Effector CD4-positive, alpha-beta T cell (primary cell): ENCODE measurements around the gene GPR17.

Experiments used
- DNase-seq: peaks from one replicate; pipeline ENCODE4 v3.0.0-alpha.2; 2020

GPR17 gene

DNA sequence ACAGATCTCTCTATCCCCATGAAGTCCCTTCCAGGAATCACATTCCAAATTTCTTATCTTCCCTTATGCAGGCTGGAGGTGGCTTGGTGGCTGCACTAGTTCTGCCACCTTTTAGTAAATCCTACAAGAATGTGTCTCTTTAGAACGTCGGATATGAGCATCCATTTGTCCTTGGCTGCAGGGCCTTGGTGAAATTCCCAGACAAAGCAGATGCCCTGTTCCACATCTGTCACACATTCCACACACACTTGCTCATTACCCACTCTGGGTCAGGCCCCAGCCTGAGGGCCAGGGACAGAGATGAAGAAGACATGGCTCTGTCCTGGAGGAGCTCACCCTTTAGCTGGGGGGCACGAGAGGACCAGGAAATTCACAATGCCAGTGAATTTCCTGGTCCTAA, 31.2 kb upstream of the GPR17 start:
- DNase-seq, result no peak

DNA sequence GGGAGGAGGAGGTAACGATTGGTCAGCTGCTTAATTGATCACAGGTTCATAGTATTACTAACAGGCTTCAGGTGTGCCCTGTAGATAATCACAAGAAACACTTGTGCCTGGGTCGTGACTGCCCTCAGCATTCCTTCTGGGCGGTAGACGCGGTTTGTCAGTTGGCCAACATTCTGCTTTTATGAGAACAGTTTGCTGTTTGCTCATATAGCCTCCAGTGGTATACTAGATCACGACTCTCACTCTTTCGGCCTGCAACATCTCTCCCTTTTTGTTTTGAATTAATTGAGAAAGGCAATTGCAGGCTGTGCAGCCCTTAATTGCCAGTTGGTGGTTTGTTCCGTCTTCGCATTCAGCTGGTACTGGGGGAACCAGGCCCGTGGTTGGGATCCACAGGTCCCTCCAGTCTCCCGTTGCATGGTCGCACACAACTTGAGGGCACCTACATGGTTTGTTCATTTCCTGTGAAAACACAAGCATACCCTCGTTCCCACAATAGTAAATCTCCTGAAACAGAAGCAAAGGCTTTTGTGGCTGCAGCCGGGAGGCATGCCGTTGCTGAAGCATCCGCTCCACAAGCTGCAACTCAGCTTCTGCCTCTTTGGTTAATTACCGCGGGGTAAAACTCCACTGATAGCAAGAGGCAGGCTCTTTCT, 30.3 kb upstream of the GPR17 start:
- DNase-seq, result no peak

DNA sequence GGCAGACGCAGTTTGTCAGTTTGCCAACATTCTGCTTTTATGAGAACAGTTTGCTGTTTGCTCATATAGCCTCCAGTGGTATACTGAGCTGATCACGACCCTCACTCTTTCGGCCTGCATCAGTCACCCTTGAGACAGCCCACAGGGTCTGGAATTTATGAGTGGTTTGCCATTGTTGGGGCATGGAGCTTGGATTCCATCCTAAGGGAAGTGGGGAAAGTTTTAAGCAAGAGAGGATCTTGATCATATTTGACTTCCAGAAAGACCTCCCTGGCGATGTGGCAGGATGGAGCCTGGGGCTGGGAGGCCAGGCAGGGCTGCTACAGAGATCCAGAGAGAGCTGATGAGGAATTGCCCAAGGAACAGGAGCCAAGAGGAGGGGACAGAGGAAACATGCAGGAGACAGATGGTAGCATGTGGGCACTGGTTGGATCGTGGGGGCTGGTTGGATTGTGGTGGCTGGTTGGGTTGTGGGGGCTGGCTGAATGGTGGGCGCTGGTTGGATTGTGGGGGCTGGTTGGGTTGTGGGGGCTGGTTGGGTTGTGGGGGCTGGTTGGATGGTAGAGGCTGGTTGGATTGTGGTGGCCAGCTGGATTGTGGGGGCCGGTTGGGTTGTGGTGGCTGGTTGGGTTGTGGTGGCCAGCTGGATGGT, 27.3 kb upstream of the GPR17 start:
- no peak for DNase-seq

DNA sequence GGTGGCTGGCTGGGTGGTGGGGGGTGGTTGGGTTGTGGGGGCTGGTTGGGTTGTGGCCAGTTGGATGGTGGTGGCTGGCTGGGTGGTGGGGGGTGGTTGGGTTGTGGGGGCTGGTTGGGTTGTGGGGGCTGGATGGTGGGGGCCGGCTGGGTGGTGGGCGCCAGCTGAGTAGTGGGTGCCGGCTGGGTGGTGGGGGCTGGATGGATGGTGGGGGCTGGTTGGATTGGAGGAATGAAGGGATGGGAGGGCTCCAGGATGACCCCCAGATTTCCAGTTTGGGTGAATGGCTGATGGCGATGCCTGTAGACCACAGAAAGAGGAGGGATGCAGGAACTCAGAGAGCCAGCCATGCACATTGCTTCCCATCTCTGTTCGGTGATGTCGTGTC, 26.8 kb upstream of the GPR17 start:
- DNase-seq, result no peak

DNA sequence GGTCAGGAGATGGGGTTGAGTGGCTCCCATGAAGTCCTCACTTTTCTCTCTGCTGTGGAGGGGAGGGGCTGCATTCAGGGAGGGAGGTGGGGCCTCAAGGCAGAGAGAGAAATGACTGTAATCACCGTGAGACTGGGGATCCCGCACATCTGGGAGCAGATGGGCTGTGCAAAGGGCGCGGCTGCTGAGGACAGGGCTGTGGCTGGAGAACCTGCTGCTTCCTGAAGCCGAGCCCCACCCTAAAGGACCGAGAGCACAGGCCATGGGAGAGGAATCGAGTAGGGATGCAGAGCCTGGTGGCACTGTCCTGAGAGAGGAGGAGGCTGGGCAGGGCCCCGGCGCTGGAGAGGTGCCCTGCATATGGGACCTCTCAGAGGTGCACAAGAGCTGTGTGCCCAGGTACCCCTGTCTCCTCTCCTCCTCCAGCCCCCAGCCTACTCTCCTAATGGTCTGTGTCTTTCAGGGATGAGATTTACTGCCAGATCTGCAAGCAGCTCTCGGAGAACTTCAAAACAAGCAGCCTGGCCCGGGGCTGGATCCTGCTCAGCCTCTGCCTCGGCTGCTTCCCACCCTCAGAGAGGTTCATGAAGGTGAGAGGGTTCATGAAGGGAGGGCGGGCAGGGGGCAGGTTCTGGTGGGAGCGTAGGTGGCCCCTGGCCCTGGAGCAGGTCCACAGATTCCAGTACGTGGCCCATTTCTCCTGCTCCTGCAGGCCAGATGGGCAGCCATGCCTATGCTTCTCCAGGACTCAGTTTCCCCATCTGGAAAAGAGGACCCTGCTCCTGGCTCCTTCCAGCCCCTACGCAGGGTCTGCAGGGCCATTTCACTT, 25.9 kb upstream of the GPR17 start:
- DNase-seq, result no peak

DNA sequence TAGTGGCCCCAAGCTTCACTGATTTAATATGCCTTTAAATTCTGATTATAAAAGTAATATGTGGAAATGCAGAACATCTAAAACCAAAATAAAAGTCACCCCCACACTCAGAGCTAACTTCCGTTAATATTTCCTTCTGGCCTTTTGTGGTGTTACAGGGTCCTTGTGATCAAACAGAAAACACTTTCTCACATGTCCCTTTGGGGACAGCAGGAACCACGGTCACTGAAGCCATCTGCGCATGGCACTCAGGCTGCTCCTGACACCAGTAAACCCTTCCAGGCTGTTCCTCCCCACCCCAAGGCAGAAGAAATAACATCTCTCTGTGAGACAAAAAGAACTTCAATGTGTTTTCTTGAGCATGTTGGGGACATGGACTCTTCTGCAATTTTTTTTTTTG, 25.1 kb upstream of the GPR17 start:
- DNase-seq, result no peak

DNA sequence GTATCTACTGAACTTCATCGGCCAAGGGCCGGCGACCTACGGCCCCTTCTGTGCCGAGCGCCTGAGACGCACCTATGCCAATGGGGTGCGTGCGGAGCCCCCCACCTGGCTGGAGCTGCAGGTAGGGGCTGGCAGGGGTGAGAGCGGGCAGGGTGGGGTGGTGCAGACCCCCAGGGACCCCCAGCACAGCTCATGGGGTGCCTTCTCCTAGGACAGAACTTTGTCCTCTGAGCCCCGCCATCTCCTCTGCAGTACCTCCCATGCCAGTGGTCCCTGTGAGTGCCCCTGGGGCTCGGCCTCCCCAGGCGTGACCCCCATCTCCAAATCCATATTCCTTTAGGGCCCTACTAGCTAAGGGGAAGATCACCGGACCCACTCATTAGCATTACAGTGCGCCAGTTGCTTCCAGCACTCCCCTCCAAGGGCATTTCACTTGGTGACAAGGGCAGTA, 23.9 kb upstream of the GPR17 start:
- DNase-seq, result no peak

DNA sequence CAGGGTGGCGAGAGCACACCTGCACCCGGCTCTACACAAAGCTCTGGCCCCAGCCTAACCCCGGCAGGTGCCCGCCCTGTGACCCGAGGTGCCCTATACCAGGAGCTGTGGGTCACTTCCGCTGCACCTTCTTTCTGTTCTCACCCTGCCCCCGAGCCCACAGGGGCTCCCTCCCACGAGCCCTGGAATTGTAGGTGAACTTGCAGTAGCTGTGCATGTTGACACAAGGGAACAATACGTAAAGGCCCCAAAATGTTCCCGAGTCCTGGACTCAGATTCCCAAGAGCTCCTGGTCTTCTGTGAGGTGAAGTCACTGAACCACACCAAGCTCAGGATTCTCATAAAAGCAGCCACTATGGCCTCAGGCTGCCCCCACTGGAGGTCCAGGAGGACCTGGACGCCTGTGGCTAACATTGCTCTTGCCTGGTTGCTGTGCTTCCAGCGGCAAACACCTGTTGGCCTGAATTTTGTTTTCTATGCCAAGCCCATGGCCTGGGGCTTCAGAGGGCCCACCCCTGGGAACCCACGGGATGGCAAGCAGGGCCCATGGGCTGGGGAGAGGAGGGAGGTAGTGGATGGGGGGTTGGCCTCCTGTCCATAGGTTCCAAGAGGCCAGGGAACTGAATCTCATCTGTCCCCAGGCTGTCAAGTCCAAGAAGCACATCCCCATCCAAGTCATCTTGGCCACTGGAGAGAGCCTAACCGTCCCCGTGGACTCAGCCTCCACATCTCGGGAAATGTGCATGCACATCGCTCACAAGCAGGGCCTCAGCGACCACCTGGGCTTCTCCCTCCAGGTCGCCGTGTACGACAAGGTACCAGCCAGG, 23.2 kb upstream of the GPR17 start:
- DNase-seq, result no peak

DNA sequence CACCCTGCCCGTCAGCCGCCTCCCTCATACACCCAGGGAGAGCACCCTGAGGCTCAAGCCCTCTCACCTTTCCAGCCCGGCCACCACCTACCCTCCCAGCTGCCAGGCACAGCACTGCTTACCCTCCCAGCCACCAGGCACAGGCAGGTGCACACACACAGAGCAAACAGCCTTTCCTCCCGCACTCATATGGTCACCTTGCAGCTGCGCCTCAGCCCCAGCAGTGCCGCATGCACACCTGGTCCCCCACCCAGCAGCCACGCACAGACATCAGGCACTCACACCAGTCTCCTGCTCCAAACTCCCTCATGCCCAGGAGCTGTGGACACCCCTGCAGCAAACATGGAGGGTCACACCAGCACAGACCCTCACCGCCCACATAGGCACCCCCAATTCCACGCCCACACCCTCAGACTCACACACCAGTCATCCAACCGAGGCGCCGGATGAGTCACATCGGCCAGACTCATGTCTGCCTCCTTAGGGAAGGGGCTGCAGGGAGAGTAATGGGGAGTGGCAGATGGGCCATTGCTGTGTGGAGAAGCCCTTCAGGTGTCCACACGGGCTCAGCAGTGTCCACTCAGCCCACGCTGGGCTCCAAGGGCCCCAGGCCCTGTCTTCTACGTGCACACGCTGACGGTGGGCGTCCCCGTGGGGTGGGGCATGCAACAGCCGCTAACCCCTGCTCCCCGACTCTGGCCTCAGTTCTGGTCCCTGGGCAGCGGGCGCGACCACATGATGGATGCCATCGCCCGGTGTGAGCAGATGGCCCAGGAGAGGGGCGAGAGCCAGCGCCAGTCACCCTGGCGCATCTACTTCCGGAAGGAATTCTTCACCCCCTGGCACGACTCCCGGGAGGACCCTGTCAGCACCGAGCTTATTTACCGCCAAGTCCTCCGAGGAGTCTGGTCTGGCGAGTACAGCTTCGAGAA, 22.3 kb upstream of the GPR17 start:
- DNase-seq, result peak; percentile 0

DNA sequence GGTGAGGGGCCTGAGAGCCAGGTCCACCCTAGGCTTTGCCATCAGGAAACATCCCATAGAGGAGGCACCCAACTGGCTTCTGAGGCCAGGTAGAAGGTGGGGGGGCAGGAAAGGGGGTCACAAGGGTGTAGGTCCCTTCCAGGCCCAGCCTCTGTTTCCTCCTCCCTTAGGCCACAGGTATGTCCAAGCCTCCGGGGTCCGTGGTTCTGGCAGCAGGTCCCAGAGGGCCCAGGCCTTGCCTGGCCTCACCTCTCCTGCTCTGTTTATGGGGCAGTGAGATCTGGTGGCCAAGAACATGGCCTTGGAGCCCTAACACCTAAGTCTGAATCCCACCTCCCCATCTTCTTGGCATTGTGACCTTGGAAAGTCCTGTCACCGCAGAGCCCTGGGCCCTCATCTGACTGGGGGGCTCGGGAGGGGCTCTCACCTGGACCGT, 21.6 kb upstream of the GPR17 start:
- no peak for DNase-seq

DNA sequence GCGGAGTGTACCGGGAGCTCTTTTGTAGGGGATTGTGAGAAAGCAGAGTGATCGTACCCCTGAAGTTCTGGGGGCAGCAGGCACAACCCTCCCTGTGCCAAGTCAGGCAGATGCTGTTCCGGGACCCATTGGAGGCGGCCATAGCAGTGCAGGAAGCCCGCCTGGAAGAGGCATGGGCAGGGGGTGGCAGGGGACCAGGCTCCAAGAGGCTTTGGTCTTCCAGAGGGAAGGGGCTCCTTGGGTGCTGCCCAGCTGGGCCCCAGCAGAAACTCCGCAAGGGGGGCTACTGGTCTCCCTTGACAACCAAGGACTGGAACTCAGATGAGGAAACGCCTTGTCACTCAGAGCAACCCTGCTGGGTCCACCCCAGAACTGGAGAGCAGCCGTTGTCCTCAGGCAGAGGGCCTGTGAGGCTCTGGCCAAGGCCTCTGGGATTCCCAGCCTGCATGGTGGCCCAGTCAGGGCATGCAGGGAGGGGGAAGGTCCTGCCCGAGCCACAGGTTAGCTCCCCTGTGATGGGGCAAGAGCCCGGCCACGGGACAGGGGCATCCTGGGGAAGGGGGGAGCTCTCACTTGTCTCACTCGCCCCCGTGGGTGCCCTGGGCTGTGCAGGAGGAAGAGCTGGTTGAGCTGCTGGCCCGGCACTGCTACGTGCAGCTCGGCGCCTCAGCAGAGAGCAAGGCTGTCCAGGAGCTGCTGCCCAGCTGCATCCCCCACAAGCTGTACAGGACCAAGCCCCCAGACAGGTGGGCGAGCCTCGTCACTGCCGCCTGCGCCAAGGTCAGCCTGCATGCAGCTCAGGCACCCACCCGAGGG, 21.0 kb upstream of the GPR17 start:
- DNase-seq, result no peak

DNA sequence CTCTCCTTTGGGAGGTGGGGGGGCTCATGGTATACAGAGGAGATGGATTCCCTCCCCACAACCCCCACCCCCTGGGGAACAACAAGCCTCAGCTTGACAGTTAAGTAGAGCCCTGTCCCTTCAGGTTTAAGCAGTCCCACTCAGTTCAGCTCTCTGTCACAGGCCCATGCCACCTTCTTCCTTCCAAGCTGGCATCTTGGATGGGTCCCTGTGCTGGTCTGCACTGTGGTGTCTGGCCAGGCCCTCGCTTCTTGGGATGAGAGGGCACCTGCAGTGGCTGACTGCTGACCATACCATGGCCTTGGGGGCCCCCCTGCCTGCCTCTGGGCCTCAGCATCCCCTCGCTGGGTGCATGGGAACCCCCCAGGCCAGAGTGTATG, 20.4 kb upstream of the GPR17 start:
- no peak for DNase-seq

DNA sequence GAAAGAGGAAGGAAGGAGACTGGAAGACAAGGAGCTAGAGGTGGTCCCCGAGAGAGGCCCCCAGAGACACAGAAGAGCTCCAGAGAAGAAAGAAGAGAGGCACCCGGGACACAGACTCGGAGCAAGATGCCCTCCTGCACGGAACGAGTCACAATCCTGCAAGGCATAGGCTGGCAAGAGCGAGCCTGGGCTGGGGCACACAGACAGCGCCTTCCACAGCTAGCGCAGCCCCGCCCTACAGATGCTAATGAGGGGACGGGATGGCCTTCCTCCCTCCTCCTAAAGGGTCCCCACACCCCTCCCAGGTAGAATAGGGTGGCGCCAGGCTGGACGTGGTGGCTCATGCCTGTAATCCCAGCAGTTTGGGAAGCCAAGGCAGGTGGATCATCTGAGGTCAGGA, 19.8 kb upstream of the GPR17 start:
- DNase-seq, result no peak

DNA sequence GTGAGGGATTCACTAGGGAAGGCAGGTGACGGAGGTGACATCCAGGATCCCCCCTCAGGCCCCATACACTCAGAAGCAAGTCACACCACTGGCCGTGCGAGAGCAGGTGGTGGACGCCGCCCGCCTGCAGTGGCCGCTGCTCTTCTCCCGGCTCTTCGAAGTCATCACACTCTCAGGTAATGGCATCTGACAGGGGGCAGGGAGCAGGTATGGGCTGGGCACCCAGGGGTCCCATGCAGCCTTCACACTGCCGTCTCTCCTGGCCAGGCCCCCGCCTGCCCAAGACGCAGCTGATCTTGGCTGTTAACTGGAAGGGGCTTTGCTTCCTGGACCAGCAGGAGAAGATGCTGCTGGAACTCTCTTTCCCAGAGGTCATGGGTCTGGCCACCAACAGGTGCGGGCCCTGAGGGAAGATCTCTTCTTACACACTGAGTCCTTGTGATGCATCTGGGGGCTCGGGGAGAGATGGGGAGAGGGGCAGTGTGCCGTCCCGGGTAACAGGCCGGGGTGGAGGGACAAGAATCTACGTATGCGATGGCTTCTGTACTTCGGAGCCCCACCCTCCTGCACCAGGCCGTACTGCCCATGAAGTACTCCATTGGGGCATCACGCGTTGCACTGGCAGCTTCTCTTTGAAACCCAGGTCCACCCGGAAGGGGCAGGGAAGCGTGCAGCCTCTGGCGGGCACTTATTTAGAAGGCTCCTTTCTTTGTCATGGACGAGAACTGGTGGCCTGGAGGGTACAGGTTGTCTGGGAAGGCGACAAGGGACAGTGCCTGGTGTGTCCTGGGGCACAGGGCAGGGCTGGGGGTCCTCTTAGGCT, 18.8 kb upstream of the GPR17 start:
- DNase-seq, result no peak

DNA sequence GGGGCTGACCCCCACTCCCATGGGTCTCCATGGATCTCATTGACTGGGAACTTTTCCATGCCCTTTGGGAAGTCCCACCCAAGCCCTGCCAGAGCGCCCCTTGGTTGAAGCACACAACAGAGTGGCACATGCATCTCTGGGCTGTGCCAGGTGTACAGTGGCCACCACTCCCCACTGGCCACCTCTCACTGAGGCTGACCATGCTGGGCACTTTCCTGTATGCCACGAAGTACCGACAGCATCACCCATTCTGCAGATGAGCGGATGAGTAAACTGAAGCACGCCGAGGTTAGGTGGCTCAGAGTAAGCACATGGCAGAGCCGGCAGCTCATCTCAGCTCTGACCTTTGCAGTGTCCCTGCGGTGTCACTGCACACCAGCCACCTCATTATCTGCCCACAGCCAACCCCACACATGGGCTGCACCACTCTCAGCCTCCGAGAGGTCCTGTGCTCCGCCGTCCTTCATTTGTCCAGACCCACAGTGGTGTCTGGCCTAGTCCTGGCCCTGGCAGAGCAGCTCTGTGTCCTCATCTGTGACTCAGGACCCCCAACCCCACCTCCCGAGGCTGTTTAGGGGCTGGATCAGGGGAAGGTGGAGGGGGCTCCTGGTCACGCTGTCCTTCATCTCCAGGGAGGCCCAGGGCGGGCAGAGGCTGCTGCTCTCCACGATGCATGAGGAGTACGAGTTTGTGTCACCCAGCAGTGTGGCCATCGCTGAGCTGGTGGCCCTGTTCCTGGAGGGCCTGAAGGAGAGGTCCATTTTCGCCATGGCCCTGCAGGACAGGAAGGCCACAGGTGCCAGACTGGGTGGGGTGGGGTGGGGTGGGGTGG, 18.0 kb upstream of the GPR17 start:
- no peak for DNase-seq

DNA sequence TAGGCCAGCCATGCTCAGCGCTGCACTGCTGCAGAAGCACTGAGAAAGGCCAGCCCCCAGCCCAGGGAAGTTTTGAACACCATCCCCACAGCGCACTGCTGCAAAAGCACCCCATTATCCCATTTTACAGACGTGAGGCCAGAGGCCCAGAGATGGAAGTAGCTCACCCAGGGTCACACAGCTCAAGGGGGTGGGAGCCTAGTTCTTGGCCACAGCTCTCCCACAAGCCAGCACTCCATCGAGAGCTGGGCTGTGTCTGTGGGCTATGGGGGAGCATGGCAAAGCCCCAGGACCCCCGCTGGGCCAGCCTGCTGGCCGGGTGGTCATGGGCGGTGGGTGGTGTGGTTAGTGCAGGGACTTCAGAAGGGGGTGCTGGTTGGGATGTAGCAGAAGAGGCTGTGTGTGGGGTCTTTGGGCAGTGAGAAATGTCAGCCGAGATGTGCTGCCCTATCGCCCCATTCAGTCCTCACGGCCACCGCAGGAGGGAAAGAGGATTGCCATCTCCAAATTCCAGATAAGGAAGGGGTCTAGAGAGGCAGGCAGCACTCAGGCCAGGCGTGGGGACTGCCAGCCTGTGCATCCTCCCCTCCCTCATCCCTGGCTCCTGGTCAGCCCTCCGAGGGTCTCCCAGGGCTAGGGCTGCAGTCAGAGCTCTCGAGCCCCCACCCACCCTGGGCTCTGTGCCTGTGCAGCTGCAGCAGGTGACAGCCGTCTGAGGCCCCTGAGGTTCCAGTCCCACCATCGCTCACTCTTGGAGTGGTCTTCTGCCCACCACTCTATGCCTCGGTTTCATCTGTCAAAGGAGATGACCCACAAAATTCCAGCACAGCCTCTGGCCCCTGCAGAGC, 17.0 kb upstream of the GPR17 start:
- DNase-seq, result no peak

DNA sequence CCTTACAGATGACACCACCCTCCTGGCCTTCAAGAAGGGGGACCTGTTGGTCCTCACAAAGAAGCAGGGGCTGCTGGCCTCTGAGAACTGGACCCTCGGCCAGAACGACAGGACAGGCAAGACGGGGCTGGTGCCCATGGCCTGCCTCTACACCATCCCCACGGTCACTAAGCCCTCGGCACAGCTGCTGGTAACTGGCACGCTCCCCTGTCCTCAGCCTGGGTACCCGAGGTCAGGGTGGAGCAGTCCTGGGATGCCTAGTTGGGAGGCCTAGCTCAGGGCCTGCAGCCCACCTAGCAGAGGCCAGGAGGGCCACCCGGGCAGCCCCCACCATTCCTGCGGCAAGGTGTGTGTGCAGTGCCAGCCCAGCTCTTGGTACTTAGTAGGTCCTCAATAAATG, 16.3 kb upstream of the GPR17 start:
- DNase-seq, result no peak
